Measurements from ENCODE around the gene BORCS6.

DNA sequence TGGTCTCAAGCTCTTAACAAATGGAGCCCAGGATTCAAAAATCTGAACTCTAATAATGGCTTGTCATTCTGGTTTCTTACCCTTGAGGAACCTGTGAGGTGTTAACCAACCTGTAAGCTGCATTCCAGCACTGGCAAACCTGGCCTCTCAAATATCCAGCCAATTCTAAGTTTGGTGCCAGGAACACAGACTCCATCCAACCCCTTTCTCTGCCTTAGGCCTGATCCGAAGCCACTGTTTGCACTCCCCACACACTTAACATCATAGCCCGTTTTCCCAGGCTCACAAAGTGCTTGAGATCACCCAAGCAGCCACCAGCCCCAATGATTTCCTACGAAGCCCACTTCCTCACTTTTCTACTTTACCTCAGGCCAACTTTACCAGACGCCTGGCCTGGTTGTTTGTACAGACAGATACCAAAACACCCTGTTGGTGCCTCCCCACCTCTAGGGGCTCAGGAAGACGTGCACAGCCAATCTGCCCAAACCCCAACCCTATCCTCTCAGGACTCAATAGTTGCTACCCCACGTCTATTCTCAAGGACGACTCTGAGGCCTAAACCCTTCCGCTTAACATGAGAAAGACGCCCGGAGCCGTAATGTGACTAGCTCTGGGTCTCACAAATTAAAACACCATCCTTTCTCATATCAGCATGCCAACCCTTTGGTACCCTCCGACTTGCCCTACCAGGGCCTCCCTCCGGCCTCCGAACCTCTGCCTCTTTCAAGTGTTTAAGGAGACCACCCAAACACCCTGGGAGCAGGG, 34.6 kb downstream of the BORCS6 start:
- TF ChIP-seq GATA2 (IDR thresholded peaks at IDR 0.05; ENCODE audit: low read depth, low read length), result no peak
- TF ChIP-seq GATA3 (IDR thresholded peaks at IDR 0.05; ENCODE audit: low read depth, low read length), result no peak

Data from SH-SY5Y (cell line).